Loucy (cell line): ENCODE data around the gene EPB41L2.

ENCODE experiments used
- H2AFZ ChIP-seq: fragments of 200-600 bp; sonication (generic); 2 replicates; pipeline ENCODE4 v1.6.0; 2016; ENCODE audit warnings: antibody characterized with exemption, mild to moderate bottlenecking, low read length, moderate library complexity
- H3F3A ChIP-seq: fragments of 200-600 bp; 2 replicates; pipeline ENCODE4 v1.6.0; 2016; ENCODE audit warnings: antibody characterized with exemption, low read depth, mild to moderate bottlenecking
- H3K27me3 ChIP-seq: fragments of 200-600 bp; sonication (generic); 2 replicates; pipeline ENCODE4 v1.6.1; 2014; ENCODE audit warnings: low read length, mild to moderate bottlenecking; ENCODE audit not compliant: insufficient read depth, poor library complexity, severe bottlenecking
- H3K36me3 ChIP-seq: fragments of 200-600 bp; sonication (generic); 2 replicates; pipeline ENCODE4 v1.6.1; 2016; ENCODE audit warnings: low read length; ENCODE audit not compliant: insufficient read depth
- H3K4me1 ChIP-seq: fragments of 200-600 bp; sonication (generic); 2 replicates; pipeline ENCODE4 v1.5.1; 2014; ENCODE audit warnings: low read length, mild to moderate bottlenecking; ENCODE audit not compliant: insufficient read depth, poor library complexity, severe bottlenecking
- H3K4me2 ChIP-seq: fragments of 200-600 bp; sonication (generic); 2 replicates; pipeline ENCODE4 v1.6.0; 2014; ENCODE audit warnings: antibody characterized with exemption, low read length, low read depth, mild to moderate bottlenecking; ENCODE audit not compliant: poor library complexity, severe bottlenecking
- H3K4me3 ChIP-seq: fragments of 200-600 bp; sonication (generic); 2 replicates; pipeline ENCODE4 v1.5.1; 2014; ENCODE audit warnings: low read length, mild to moderate bottlenecking, mixed read lengths; ENCODE audit not compliant: poor library complexity, severe bottlenecking
- H3K79me2 ChIP-seq: fragments of 200-600 bp; sonication (generic); 2 replicates; pipeline ENCODE4 v1.6.1; 2014; ENCODE audit warnings: low read length; ENCODE audit not compliant: insufficient read depth
- H3K9ac ChIP-seq: fragments of 200-600 bp; sonication (generic); 2 replicates; pipeline ENCODE4 v1.6.0; 2014; ENCODE audit warnings: mild to moderate bottlenecking, low read depth, low read length, moderate library complexity; ENCODE audit not compliant: poor library complexity, severe bottlenecking
- H3K9me2 ChIP-seq: fragments of 200-600 bp; sonication (generic); replicated peaks from 2 replicates; pipeline ENCODE4 v1.6.1; 2016; ENCODE audit warnings: low read depth, low read length, mixed read lengths
- H3K9me3 ChIP-seq: fragments of 200-600 bp; sonication (generic); 2 replicates; pipeline ENCODE4 v1.6.1; 2014; ENCODE audit warnings: mild to moderate bottlenecking, antibody characterized with exemption, low read length, low read depth; ENCODE audit not compliant: insufficient read depth
- H4K20me1 ChIP-seq: fragments of 200-600 bp; sonication (generic); 2 replicates; pipeline ENCODE4 v1.6.0; 2014; ENCODE audit warnings: antibody characterized with exemption, low read length, mild to moderate bottlenecking; ENCODE audit not compliant: insufficient read depth, poor library complexity, severe bottlenecking
- EZH2phosphoT487 ChIP-seq: fragments of 200-600 bp; IDR thresholded peaks from 2 replicates; pipeline ENCODE4 v1.6.1; 2018; ENCODE audit warnings: antibody characterized with exemption, mild to moderate bottlenecking, moderate library complexity, borderline replicate concordance
- TF ChIP-seq, protein P1 (sequence below): fragments of 200-600 bp; sonication (generic); conservative IDR thresholded peaks from 2 replicates; pipeline ENCODE4 v1.5.1; 2014; ENCODE audit warnings: mild to moderate bottlenecking, antibody characterized with exemption, low read length

The EPB41L2 gene

DNA sequence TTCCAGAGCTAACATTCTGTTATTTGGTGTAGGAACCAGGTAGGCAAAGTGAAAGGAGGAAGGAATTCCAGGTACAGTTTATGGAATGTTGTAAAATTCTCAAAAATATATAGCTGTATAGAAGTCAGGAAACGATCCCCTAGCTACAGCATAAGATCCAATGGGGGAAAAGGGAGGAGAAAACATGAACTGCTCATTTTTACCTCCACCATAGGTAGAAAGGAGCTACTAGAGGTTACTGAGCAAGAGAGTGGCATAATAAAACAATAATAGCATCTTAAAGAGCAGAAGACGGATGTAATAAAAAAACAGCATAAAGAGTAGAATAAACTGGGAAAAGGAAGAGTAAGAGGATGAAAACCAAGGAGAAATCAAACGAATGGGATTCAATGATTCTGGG lies 26.9 kb downstream of the EPB41L2 start:
- H3K9me2 ChIP-seq = no peaks in the 10 kb centered on the region
- no peak overlapping the region for H3K4me3 ChIP-seq
- H3K27me3 ChIP-seq = no peaks in the 10 kb centered on the region
- peaks cover 94% of the 10 kb centered on the region for H3K79me2 ChIP-seq
- no peaks in the 10 kb centered on the region for H3K36me3 ChIP-seq
- H3K9me3 ChIP-seq = no peaks in the 10 kb centered on the region
- peaks cover 8% of the 10 kb centered on the region for H4K20me1 ChIP-seq
- H2AFZ ChIP-seq = no peak overlapping the region
- no peak for TF ChIP-seq EZH2phosphoT487
- TF ChIP-seq, protein P1, sequence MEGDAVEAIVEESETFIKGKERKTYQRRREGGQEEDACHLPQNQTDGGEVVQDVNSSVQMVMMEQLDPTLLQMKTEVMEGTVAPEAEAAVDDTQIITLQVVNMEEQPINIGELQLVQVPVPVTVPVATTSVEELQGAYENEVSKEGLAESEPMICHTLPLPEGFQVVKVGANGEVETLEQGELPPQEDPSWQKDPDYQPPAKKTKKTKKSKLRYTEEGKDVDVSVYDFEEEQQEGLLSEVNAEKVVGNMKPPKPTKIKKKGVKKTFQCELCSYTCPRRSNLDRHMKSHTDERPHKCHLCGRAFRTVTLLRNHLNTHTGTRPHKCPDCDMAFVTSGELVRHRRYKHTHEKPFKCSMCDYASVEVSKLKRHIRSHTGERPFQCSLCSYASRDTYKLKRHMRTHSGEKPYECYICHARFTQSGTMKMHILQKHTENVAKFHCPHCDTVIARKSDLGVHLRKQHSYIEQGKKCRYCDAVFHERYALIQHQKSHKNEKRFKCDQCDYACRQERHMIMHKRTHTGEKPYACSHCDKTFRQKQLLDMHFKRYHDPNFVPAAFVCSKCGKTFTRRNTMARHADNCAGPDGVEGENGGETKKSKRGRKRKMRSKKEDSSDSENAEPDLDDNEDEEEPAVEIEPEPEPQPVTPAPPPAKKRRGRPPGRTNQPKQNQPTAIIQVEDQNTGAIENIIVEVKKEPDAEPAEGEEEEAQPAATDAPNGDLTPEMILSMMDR = no peak
- peaks cover 30% of the 10 kb centered on the region for H3K4me1 ChIP-seq
- no peak overlapping the region for H3K9ac ChIP-seq
- H3F3A ChIP-seq = no peaks in the 10 kb centered on the region
- H3K4me2 ChIP-seq = no peak overlapping the region

DNA sequence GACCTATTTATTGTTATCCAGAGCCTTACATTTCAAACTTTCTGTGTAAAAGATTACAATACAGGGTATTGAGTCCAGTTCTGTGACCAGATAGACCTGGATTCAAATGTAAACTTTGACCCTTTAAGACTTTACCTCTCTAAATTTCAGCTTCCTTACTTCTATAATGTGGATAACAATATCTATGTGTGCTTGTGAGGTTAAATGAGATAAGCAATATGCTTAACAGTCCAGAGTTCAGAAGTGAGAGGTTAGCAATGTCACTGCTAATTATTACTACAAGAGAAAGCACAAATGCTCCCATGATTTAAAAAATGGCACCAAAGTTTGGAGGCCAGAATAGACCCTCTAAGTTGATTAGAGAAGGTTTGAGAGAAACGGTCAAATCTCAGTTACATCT lies 27.5 kb downstream of the EPB41L2 start:
- H3K4me1 ChIP-seq = peaks cover 29% of the 10 kb centered on the region
- H2AFZ ChIP-seq = no peak overlapping the region
- H3K36me3 ChIP-seq = no peaks in the 10 kb centered on the region
- H3K9me3 ChIP-seq = no peaks in the 10 kb centered on the region
- no peaks in the 10 kb centered on the region for H3F3A ChIP-seq
- H3K4me3 ChIP-seq = no peak overlapping the region
- H3K27me3 ChIP-seq = no peaks in the 10 kb centered on the region
- H3K9ac ChIP-seq = no peak overlapping the region
- no peak for TF ChIP-seq EZH2phosphoT487
- TF ChIP-seq, protein P1 = no peak
- no peak overlapping the region for H3K4me2 ChIP-seq
- H4K20me1 ChIP-seq = peaks cover 8% of the 10 kb centered on the region
- H3K79me2 ChIP-seq = peaks cover 94% of the 10 kb centered on the region
- H3K9me2 ChIP-seq = no peaks in the 10 kb centered on the region

DNA sequence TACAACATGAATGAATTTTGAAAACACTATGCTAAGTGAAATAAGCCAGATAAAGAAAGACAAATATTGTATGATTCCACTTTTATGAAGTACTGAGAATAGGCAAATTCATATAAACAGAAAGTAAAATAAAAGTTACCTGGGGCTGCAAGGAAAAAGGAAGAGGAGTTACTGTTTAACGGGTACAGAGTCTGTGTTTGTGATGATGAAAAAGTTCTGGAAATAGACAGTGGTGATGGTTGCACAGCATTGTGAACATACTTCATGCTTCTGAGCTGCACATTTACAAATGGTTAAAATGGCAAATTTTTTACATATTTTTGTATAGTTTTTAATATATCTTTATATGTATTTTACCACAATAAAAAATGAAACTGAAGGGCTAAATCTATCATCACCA lies 29.4 kb downstream of the EPB41L2 start:
- no peaks in the 10 kb centered on the region for H3K9me3 ChIP-seq
- H3K79me2 ChIP-seq = peaks cover 94% of the 10 kb centered on the region
- peaks cover 20% of the 10 kb centered on the region for H3K4me1 ChIP-seq
- H3K27me3 ChIP-seq = no peaks in the 10 kb centered on the region
- H4K20me1 ChIP-seq = peaks cover 4% of the 10 kb centered on the region
- no peak overlapping the region for H3K4me2 ChIP-seq
- H3F3A ChIP-seq = no peaks in the 10 kb centered on the region
- TF ChIP-seq, protein P1 = no peak
- no peak for TF ChIP-seq EZH2phosphoT487
- no peak overlapping the region for H2AFZ ChIP-seq
- no peak overlapping the region for H3K4me3 ChIP-seq
- H3K36me3 ChIP-seq = no peaks in the 10 kb centered on the region
- H3K9me2 ChIP-seq = no peaks in the 10 kb centered on the region
- H3K9ac ChIP-seq = no peak overlapping the region
